ENCODE measurements around the gene MUC2.

DNA sequence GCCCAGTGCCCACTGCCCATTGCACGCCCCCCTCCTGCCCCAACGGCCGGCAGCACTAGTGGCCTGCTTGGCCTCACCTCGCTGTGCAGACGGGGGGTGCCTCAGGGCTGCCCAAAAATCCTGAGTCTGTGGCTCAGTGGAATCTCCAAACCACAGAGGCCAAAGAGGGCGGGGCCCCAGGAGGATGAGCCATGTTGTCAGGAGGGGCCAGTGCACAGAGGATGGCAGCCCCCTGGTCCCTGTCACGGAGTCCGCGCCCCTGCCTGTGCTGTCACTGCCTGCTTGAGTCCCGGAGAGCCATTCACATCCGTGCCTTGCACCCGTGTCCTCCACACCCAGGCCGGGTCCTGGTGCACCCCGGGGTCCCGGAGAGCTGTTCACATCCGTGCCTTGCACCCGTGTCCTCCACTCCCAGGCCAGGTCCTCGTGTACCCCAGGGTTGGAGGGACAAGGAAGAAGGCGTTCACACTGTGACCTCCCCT is 46.7 kb downstream of the MUC2 start:
- TF ChIP-seq, protein P1, sequence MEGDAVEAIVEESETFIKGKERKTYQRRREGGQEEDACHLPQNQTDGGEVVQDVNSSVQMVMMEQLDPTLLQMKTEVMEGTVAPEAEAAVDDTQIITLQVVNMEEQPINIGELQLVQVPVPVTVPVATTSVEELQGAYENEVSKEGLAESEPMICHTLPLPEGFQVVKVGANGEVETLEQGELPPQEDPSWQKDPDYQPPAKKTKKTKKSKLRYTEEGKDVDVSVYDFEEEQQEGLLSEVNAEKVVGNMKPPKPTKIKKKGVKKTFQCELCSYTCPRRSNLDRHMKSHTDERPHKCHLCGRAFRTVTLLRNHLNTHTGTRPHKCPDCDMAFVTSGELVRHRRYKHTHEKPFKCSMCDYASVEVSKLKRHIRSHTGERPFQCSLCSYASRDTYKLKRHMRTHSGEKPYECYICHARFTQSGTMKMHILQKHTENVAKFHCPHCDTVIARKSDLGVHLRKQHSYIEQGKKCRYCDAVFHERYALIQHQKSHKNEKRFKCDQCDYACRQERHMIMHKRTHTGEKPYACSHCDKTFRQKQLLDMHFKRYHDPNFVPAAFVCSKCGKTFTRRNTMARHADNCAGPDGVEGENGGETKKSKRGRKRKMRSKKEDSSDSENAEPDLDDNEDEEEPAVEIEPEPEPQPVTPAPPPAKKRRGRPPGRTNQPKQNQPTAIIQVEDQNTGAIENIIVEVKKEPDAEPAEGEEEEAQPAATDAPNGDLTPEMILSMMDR (IDR thresholded peaks at IDR 0.05), result no peak
- no peak for TF ChIP-seq EZH2 (IDR thresholded peaks at IDR 0.05; ENCODE audit: borderline replicate concordance, insufficient read depth, low read depth, low read length, poor library complexity, severe bottlenecking)
